HG02610 (cell line): ENCODE results near the gene LARP4B.

Source experiments
- ATAC-seq: cut with Tn5 transposase; IDR thresholded peaks from one replicate; pipeline ENCODE4 v1.9.1; 2021; ENCODE audit warnings: mild to moderate bottlenecking, moderate library complexity; ENCODE audit not compliant: unreplicated experiment

Gene LARP4B

DNA sequence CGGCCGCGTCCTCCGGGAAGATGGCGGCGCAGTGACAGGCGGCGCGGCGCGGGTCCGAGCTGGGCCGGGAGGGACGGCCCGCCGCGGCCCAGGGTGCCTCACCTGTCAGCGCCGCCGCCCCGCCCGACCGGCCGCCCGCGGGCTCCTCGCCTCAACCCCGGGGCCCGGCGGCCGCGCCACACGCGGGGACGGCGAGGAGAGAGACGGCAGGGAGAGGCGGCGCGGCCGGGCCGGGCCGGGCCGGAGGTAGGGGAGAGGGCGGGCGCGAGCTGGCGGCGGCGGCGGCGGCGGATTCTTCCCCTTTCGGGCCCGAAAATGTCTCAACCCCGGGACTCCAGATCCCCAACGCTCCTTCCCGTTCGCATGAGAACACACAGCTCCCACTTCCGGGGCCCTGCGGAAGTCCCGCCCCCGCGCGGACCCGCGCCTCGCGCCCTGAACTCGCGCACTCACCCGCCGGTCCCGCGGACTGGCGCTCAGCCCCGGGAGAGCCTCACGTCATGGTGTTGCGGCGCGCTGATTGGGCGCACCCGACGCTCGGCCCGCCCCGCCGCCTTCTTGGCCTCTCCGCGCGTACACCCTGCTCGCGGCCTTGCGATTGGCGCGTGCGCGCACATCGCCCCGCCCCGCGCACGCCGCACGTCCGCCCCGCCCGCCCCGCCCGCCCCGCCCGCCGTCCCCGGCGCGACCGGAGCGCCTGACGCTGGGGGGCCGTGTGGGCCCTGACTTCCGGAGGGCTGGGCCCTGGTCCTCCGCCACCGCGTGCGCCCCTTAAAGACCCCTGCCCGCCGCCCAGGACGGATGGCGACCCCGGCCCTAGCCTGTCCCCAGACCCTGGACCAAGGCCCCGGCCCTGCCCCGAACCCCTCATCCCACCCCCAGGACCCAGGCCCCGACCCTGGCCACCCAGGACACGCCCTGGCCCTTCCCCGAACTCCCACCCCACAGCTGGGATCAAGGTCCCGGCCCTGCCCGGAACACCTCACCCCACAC lies at the start of gene LARP4B:
Gene LARP4B (minus strand): TSS at position 380 of the 993 bp plus-strand sequence. CDS start 45,984 bp downstream, outside the sequence.
- ATAC-seq, result peak; percentile 95

DNA sequence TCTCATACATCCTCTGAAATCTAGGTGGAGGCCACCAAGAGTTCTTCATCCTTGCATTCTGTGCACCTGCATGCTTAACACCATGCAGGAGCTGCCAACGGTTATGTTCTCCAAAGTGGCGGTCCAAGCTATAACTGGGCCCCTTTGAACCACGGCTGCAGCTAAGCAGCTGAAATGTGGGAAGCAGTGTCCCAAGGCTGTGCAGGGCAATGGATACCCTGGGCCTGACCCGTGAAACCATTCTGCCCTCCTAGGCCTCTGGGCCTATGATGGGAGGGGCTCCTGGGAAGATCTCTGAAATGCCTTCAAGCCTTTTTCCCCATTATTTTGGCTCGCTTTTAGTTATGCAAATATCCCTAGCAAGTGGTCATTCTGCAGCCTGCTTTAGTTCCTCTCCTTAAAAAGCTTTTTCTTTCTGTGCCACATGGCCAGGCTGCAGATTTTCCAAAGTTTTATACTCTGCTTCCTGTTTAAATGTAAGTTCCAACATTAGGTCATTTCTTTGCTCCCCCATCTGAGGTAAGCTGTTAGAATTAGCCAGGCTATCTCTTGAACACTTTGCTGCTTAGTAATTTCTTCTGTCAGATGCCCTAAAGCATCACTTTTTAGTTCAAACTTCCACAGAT lies 49.1 kb upstream of the LARP4B start:
- no peak for ATAC-seq

- no peak for ATAC-seq
Measured at GRCh38 chr10:978826-979421, 47.4 kb upstream of the LARP4B start.

GRCh38 chr10:976316-976715 lies 44.8 kb upstream of the LARP4B start:
- ATAC-seq, result no peak

GRCh38 chr10:974785-975074 lies 43.2 kb upstream of the LARP4B start:
- no peak for ATAC-seq

GRCh38 chr10:974038-974784 lies 42.7 kb upstream of the LARP4B start:
- peak; percentile 59 for ATAC-seq

- no peak for ATAC-seq
Measured at GRCh38 chr10:972763-973162, 41.3 kb upstream of the LARP4B start.

- ATAC-seq, result no peak
Measured at GRCh38 chr10:971613-972012, 40.1 kb upstream of the LARP4B start.

GRCh38 chr10:971150-971542 lies 39.6 kb upstream of the LARP4B start:
- no peak for ATAC-seq

- no peak for ATAC-seq
Measured at GRCh38 chr10:970311-971149, 39.0 kb upstream of the LARP4B start.

GRCh38 chr10:969473-970150 lies 38.1 kb upstream of the LARP4B start:
- ATAC-seq, result no peak

DNA sequence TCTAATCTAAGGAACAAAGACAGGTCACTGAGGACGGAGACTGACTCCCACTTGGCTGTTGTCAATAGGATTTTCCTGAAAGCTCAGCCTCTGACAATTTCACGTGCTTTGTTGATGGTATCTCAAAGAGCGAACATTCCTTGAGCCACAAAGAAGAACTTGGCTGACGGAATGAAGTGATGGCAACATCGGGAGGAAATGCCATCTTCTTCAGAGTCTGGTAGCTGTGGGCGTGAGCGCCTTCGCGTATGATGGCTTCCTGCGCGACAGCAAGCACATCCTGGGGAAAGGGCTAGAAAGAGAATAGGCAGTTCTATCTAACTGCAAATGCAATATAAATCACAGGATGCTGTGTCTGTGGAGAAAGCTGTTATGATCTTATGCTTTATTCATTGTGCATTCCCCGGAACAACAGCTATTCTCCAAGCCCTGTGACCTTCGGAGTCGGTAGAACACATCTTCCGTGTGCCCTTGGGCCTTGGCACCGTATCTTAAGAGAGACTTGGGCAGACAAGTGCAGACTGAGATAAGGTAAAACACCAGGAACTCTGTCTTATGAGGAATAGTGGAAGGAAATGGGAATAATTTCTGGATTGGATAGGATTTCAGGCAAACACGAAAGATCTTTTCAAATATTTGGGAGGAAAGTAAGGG lies 37.2 kb upstream of the LARP4B start:
- no peak for ATAC-seq

DNA sequence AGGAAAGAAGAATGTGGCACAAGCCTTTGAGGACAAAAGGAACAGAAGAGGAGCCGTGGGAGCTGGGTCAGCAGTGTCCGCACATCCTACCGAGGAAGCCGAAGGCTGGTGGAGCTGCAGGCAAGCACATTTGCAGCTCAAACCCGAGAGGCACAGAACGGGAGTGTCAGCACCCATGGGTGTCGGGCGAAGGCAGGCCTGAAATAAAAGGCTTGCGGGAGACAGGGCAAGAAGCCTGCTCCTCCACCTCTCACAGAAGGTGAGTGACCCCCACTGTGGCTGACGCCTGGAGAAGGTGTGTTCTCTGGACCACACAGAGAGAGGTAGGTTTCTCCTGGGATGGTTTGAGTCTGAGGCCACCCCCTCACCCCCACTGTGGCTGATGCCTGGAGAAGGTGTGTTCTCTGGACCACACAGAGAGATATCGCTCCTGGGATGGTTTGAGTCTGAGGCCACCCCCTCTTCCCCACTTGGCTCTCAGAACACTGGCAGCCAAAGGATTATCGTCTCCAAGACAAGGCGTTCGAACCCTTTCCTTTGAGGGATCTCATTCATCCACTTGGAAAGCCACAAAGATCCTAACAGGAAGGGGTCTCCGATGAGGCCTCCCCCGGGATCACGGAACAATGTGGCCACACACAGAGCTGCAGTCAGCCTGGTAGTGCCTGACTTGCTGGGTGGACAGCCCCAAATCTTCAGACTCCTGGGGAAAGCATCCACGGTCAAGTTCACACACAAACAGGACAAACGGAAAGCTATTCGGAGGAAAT lies 35.1 kb upstream of the LARP4B start:
- ATAC-seq, result no peak

DNA sequence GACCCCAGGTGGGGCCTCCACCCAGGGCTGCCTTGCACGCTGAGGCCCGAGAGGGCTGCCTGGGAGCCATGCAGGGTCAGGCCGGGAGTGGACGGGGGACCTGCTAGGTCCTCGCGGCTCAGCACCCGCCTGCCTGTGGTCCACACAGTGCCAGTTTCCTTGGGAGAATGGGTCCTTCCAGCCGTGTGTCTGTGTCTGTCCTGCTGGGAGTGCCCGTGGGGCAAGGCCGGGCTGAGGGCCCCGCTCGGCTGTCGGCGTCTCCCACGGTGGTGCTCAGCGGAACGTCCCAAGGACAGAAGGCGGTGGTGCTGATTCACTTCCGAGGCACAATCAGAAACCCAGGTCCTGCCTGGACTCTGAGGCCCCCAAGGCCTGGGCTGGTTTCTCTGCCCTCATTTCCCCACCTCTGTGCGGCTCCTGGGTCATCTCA lies 33.5 kb upstream of the LARP4B start:
- no peak for ATAC-seq

DNA sequence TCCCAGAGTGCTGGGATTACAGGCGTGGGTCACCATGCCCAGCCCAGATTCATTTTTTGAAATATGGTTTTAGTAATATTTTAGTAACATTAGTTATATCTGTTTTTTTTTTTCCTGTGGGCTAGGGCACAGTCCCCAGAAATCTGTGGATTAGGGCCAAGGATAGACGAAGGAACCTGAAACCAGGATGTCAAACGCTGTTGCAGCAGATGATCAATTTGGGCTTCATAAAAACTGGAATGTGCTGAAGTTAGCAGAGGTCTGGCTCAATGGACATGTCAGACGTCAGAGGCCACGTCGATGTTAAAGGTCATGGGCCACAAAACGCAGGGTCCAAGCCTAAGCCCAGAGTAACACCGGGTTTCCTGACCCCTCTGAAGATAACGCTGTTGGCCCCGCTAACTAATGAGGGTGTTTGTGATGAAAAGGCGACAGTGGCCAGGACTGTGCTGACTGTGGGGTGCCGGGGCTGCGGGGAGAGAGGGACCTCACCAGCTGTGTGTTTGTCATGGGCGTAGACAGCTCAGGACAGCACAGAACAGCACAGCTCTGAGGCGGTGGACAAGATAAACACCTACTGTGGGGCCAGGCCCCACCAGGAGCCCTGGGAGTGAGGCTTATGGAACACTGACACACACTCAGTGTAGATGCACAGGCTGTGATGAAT lies 32.9 kb upstream of the LARP4B start:
- ATAC-seq, result no peak

- ATAC-seq, result no peak
Measured at GRCh38 chr10:963655-964054, 32.1 kb upstream of the LARP4B start.

- no peak for ATAC-seq
Measured at GRCh38 chr10:963186-963585, 31.7 kb upstream of the LARP4B start.

DNA sequence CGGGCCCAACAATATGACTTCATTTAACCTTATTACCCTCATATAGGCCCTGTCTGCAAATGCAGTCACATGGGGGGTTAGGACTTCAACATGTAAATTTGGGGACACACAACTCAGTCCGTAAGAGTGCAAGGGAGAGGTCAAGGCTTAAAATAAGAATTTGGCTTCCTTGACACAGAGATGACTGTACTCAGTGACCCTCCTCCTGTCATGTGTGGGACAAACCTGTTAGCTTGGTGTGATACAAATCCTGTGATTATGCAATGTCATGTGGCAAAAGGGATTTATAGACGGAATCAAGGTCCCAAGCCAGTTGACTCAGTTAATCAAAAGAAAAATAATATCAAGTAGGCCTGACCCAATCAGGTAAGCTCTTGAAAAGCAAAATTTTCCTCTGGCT lies 30.8 kb upstream of the LARP4B start:
- ATAC-seq, result no peak
